Effector memory CD4-positive, alpha-beta T cell (primary cell): ENCODE measurements around the gene SPATA31E1.
"Not testable (repeated sequence)": the region's sequence is repeated elsewhere in the genome, so short reads cannot be mapped to it uniquely, and the experiment has no call there.

Experiments
- DNase-seq, 3 donors: peaks; one replicate each; pipeline ENCODE4 v3.0.0-alpha.2; 2020
- H3K27ac ChIP-seq: 2 replicates; pipeline ENCODE4 v1.7.0; 2013; ENCODE audit warnings: mild to moderate bottlenecking, low read length, moderate library complexity; ENCODE audit not compliant: insufficient read depth, poor library complexity, severe bottlenecking
- H3K27me3 ChIP-seq: replicated peaks from 2 replicates; pipeline ENCODE4 v1.7.0; 2013; ENCODE audit warnings: mild to moderate bottlenecking, low read length; ENCODE audit not compliant: insufficient read depth, control insufficient read depth, poor library complexity, severe bottlenecking
- H3K36me3 ChIP-seq: 2 replicates; pipeline ENCODE4 v1.7.0; 2013; ENCODE audit warnings: mild to moderate bottlenecking, low read length, moderate library complexity; ENCODE audit not compliant: control insufficient read depth, insufficient read depth
- H3K4me1 ChIP-seq: 2 replicates; pipeline ENCODE4 v1.7.0; 2013; ENCODE audit warnings: low read length, mild to moderate bottlenecking; ENCODE audit not compliant: control insufficient read depth, insufficient read depth, poor library complexity, severe bottlenecking
- H3K4me3 ChIP-seq: 2 replicates; pipeline ENCODE4 v1.7.0; 2013; ENCODE audit warnings: low read length, low read depth, mild to moderate bottlenecking; ENCODE audit not compliant: insufficient read depth, poor library complexity, severe bottlenecking
- H3K9me3 ChIP-seq: 2 replicates; pipeline ENCODE4 v1.7.0; 2013; ENCODE audit warnings: mild to moderate bottlenecking, low read length, moderate library complexity; ENCODE audit not compliant: control insufficient read depth
- total RNA-seq, 3 donors: gene quantifications; one replicate each; lab custom pipeline; 2026; lab: John Stamatoyannopoulos, UW

The SPATA31E1 gene
- 0 reads per million in 3 donors for total RNA-seq

DNA sequence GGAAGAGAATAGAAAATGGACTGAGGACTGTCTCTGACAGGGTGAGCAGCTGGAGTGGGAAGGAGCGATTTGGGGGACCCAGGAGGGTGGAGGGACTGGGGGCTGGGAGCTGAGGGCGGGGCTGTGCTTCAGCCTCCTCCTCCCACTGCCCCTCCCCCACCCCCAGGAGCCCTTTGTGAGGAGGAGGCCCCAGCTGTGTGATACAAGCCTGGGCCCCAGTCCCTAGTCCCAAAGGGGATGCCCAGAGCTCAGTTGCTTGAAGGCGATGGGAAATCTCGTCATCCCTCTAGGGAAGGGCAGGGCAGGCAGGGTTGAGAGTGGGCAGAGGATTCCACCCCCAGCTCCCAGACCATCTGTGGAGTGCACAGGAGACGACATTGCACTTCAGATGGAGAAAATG, at the start of gene SPATA31E1:
SPATA31E1 (plus strand) TSS at position 251 of the 400 bp plus-strand sequence; CDS start at position 266, 15 bp downstream.
- Histone ChIP-seq H3K27ac (no peak within 1 kb of the TSS), H3K36me3 (no peaks in the 10 kb centered on the region), H3K9me3 (no peaks in the 10 kb centered on the region), H3K4me3 (no peak within 1 kb of the TSS), H3K27me3 (no peaks in the 10 kb centered on the region), H3K4me1 (no peaks in the 10 kb centered on the region)
- no peak for DNase-seq

DNA sequence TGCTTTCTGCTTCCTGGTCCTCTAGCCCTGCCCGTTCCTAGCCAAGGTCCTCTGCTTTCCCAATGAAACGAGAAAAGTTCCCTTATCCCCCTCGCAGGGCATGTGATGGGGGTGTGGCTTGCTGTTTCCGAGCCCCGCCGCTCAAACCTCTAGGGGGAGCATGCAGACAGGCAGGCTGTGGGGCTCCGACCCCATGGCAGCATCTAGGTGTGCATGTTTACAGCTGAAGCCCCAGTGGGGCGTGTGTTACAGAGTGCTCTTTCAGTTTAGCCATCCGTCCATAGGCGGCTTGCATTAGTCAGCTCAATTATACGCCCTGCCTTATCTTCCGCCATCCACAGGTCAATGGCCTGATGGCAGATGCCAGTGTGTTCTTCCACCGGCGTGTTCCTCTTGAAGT, 48.3 kb upstream of the SPATA31E1 start:
- Histone ChIP-seq H3K36me3 (no peaks in the 10 kb centered on the region), H3K27ac (no peak overlapping the region), H3K4me1 (no peaks in the 10 kb centered on the region), H3K9me3 (no peaks in the 10 kb centered on the region), H3K27me3 (no peaks in the 10 kb centered on the region), H3K4me3 (no peak overlapping the region)
- DNase-seq, result no peak

DNA sequence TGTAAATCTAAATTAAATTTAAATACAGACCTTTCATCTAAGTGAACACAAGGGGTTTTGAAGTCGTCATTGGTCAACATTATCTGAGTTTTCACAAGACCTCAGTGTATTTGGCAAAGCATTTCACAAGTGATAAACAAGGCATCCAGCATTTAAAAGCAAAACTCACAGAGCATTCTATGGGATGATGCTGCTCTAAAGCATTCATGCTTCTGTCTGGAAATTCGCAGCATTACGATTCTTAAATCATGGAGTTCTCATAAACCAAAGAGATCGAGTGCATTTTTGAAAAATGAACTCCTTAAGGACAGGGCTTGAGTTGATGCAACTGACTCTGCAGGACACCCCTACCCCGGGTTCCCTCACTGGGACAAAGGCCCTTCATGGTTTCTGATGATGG, 46.1 kb upstream of the SPATA31E1 start:
- Histone ChIP-seq H3K27ac (no peak overlapping the region), H3K36me3 (no peaks in the 10 kb centered on the region), H3K4me1 (no peaks in the 10 kb centered on the region), H3K4me3 (no peak overlapping the region), H3K27me3 (no peaks in the 10 kb centered on the region), H3K9me3 (no peaks in the 10 kb centered on the region)
- no peak for DNase-seq

DNA sequence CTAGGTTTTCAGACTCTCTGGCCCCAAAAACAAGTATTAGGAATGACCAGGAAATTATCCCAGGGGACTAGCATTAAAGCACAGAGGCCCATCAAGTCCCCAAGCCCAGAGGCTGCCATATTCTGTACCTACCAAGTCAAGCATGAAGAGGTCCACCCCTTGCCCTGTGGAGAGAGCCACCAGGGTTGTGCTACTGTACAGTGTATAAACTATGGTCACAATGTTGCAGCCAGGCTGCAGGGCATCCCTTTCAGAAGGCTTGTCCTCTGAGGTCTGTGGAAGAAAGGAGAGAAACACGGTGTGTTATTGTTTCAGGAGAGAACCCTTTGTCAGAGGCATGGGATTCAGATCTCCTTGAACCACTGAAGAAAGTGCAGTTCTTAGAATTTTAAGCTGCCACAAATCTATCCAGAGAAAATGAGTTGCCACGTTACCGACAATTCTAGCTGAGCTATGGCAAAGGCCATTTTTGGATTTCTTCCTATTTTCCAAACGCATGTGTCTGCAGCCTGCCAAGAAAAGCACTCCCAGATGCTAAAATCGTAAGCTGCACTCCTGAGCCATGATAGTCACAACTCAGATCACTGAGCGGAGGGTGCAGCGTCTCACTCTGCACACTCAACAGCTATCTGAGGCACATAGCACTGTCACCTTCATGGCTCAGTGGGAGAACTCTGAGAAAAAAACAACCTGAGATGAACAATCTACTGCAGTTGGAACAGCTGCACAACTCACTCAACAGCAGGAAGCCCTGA, 45.5 kb upstream of the SPATA31E1 start:
- no peak overlapping the region for H3K4me3 ChIP-seq

GRCh38 chr9:87840134-87840533, 42.5 kb upstream of the SPATA31E1 start:
- Histone ChIP-seq H3K4me1 (no peaks in the 10 kb centered on the region), H3K27ac (no peak overlapping the region), H3K36me3 (no peaks in the 10 kb centered on the region), H3K9me3 (no peaks in the 10 kb centered on the region), H3K4me3 (no peak overlapping the region), H3K27me3 (no peaks in the 10 kb centered on the region)
- DNase-seq, result no peak

More for the DNA sequence above, 45.5 kb upstream of the SPATA31E1 start:
- H3K36me3 ChIP-seq, result no peaks in the 10 kb centered on the region
- H3K27me3 ChIP-seq, result no peaks in the 10 kb centered on the region
- H3K4me1 ChIP-seq, result no peaks in the 10 kb centered on the region
- DNase-seq, result no peak
- H3K27ac ChIP-seq, result no peak overlapping the region
- no peaks in the 10 kb centered on the region for H3K9me3 ChIP-seq

GRCh38 chr9:87842878-87843585, 39.6 kb upstream of the SPATA31E1 start:
- Histone ChIP-seq H3K36me3 (no peaks in the 10 kb centered on the region), H3K4me1 (no peaks in the 10 kb centered on the region), H3K4me3 (no peak overlapping the region), H3K27me3 (no peaks in the 10 kb centered on the region), H3K9me3 (no peaks in the 10 kb centered on the region), H3K27ac (no peak overlapping the region)
- no peak for DNase-seq

- no peak overlapping the region for H3K4me3 ChIP-seq
- H3K27me3 ChIP-seq, result no peaks in the 10 kb centered on the region
- no peaks in the 10 kb centered on the region for H3K36me3 ChIP-seq
- DNase-seq, result no peak
- no peak overlapping the region for H3K27ac ChIP-seq
- no peaks in the 10 kb centered on the region for H3K9me3 ChIP-seq
- H3K4me1 ChIP-seq, result no peaks in the 10 kb centered on the region
These were observed 38.2 kb upstream of the SPATA31E1 start for GRCh38 chr9:87844506-87844905.

DNA sequence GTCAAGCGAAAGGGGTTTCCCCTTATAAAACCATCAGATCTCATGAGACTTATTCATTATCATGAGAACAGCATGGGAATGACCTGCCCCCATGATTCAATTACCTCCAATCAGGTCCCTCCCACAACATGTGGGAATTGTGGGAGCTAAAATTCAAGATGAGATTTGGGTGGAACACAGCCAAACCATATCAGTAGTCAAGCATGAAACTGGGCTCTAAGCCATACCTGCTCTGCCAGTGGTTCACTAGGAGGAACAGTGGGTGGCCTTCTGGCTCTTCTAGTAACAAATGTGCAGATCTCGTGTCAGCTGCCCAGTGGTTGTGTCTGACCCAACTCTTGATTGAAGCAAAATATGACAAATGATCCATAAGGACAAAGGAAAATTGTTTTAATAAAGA, 34.9 kb upstream of the SPATA31E1 start:
- not testable (repeated sequence) for H3K4me1 ChIP-seq

DNA sequence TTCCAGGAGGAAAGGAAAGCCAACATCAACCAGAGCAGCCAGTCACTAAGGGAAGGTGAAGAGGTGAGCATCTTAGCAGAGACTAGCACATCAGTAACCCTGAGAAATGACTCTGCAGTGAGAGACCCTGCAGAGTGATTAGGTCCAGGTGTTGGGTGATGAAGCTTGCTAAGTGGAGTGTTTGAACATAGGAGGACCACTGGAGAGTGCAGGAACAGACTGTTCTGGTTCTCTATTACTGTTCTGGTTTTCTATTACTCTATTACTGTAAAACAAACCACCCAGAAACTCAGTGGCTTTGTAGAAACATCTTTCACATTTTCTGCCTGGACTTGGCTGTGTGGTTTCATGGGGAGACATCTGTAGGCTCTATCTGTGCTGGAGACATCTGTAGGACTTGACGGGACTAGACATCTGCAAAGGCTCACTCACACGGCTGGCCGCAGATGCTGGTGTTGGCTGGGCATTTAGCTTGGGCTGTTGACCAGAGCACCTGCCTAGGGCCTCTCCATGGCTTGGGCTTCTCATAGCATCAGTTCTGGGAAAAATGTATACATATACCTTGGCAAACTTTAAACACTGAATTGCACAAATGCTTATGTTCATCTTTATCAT, 33.4 kb upstream of the SPATA31E1 start:
- Histone ChIP-seq H3K4me3 (no peak overlapping the region), H3K27ac (no peak overlapping the region), H3K4me1 (no peaks in the 10 kb centered on the region), H3K9me3 (no peaks in the 10 kb centered on the region), H3K36me3 (no peaks in the 10 kb centered on the region), H3K27me3 (no peaks in the 10 kb centered on the region)
- DNase-seq, result no peak

More for the DNA sequence above, 34.9 kb upstream of the SPATA31E1 start:
- not testable (repeated sequence) for H3K4me3 ChIP-seq, H3K27me3 ChIP-seq, DNase-seq, H3K9me3 ChIP-seq, H3K27ac ChIP-seq, H3K36me3 ChIP-seq

GRCh38 chr9:87850391-87850790, 32.3 kb upstream of the SPATA31E1 start:
- no peak for DNase-seq
- Histone ChIP-seq H3K27ac (no peak overlapping the region), H3K4me1 (no peaks in the 10 kb centered on the region)

More at GRCh38 chr9:87850391-87850790, 32.3 kb upstream of the SPATA31E1 start:
- no peaks in the 10 kb centered on the region for H3K9me3 ChIP-seq
- no peak overlapping the region for H3K4me3 ChIP-seq
- no peaks in the 10 kb centered on the region for H3K27me3 ChIP-seq
- H3K36me3 ChIP-seq, result no peaks in the 10 kb centered on the region
